ENCODE measurements around the gene VCX3B.
"Not testable (repeated sequence)": the region's sequence is repeated elsewhere in the genome, so short reads cannot be mapped to it uniquely, and the experiment has no call there.

VCX3B gene

DNA sequence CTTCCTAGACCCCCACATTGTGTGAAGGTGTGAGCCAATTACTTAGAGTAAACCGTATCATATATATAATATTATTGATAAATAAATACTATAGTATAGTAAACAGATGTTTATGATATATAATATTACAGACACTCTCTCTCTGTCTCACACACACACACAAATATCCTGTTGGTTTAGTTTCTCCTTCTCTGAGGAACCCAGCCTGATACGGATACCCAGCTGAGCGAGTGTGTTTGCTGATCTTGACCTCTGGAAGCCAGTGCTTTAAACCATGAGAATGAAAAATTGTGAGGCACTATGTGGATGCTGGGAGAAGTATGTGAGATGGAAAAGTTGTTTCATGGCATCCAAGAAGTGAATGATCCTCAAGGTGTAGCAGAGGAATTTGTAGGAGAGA, at the start of gene VCX3B:
Gene VCX3B, plus strand, starts transcription at position 301 of the 400 bp plus-strand sequence. CDS start 621 bp downstream, outside the sequence.
- DNase-seq (ENCODE audit: low read depth): not testable (repeated sequence)

DNA sequence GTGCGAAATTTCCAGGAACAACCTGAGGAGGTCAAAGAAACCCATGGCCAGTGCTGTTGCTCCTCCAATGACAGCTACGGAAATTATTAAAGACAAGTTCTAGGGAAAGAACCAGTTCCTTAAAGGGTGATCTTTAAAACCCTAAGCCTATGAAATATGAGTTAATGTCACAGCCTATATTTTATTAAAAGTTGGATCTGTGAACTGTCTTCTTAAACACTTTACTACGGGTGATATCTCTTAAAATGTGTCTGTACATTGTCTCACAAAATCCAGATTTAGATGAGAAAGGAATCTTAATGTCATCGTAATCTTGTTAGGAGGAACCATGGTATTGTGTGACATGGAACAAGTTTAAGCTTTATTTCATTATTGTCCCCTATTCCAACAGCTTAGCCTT, 46.3 kb upstream of the VCX3B start:
- no peak for DNase-seq (ENCODE audit: low read depth)

DNA sequence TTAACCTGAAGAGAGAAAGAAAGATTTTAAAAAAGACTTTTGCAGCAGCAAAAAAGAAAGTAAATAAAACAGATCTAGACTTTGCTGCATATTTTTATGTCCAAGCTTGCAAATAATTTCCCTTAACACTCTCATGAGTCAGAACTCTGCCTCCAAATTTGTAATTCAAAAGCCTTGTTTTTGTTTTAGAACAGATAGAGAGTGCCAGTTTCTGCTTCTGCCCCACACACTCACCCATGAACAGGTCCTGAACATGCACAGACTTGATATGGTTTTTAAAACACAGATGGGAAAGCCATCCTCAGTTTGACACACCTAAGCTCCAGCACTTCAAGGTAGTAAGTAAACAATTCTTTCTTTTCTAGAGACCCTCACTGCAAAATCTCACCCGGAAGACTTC, 39.7 kb upstream of the VCX3B start:
- no peak for DNase-seq (ENCODE audit: low read depth)

DNA sequence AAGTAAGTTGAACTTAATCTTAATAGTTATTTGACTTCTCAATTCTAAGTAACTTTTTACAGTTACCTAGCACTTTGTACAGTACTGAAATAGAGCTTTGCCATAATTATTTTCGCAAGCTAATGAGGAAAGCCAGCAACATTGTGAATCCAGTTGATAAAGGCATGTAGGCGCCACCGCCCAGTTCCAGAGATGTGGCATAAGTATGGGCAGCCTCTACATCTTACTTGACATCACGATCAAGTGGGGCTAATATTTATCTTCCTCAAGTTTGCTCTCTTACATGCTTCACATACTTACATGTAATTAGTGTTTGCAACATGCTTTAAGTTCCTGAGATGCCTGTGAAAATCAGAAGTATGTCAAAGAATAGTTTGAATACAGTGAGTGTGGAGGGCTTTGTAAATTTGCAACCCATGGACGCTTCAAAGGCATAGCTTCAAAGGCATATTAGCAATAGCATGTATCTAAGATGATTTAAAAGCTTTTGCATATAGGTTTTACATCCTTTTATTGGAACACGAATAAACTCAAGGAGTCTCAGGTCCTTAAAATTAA, 34.9 kb upstream of the VCX3B start:
- no peak for DNase-seq (ENCODE audit: low read depth)

DNA sequence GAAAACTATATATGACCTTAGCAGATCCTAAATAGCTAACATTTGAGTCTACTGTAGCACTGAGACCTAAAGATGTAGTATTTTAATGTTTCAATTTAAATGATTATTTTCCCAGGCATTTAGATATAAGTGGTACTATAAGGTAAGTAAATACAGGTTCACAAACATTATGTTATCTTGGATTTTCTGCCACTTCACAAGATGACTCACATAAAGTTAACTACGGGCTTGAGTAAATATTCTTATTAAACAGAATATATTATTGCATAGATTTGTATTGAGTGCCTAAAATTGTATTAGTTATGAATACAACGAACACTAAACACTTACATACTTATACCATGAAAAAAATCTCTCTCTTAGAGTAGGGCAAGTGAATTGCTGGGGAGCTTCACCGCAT, 34.2 kb upstream of the VCX3B start:
- DNase-seq (ENCODE audit: low read depth): no peak

DNA sequence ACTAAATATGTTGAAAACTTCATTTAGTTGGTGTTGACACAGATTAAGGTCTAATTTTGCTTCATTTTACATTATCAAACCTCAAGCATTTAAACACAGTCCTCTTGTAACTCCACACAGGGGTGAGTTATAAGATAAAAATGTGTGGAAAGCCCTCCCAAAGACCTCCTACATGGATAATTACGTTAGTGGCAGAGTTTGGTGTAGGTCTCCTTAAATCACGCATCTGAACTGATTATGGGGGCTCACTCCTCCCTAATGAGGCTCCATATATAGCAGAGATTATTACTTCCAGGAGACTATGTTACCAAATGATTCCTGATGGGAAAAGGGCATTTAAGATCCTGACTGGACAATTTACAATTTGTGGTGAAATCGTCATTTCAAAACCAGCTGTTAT, 32.2 kb upstream of the VCX3B start:
- DNase-seq (ENCODE audit: low read depth): no peak

DNA sequence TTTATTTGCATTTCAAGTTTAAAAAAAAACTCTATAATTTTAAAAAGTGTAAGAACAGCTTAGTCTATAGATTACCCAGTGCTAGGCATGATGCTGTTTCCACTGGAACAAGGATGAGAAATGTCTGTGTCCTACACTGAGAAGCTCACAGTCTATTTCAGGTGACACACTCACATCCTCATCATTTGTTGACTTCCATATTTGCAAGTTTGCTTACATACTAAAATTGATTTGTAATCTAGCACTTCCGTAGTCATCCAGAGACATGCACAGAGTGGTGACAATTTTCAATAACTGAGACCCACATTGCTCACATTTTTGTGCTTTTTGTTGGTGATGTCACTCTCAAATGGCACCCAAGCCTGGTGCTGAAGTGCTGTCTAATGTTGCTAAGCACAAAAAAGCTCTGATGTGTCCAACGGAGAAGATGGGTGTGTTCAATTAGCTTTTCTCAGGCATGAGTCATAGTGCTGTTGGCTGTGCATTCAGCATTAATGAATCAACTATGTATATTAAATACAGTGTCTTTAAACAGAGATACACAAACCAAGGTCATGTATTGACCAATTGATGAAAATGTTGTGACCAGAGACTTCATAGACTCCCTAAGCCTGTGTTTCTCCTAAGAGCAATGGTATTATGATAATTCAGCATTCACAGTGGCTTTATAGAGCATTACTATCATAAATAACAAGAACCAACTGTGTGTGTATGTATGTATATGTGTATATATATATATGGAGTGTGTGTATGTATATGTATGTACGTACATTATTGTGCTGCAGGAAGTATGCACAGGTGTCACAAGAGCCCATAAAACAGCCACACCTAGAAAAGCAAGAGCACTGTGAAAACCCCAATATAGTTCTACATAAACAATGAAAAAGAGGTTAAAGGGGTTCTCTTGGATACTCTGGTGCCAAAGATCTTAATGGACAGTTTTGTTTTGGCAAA, 31.2 kb upstream of the VCX3B start:
- no peak for DNase-seq (ENCODE audit: low read depth)

DNA sequence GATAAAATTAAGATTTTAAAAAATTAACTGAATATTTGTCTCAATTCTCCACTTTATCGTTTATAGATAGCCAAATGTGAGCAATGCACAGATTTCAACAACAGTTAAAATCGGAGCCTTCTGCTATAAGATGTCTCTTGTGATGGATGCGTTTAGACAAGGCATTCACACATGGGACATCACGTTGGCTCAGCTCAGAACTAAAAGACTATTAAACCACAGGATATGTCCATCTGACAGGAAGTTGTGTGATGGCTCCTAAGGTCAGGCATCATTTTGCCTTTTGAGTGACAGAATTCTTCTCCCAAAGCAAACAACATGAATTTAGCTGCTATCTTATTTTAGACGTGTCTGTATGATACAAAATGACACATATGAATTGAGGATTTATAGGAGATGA, 17.3 kb upstream of the VCX3B start:
- no peak for DNase-seq (ENCODE audit: low read depth)

DNA sequence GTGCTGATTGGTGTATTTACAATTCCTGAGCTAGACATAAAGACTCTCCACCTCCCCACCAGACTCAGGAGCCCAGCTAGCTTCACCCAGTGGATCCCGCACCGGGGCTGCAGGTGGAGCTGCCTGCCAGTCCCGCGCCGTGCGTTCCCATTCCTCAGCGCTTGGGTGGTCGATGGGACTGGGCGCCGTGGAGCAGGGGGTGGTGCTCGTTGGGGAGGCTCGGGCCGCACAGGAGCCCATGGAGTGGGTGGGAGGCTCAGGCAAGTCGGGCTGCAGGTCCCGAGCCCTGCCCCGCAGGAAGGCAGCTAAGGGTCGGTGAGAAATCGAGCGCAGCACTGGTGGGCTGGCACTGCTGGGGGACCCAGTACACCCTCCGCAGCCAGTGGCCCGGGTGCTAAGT, 12.3 kb upstream of the VCX3B start:
- DNase-seq (ENCODE audit: low read depth): not testable (repeated sequence)

DNA sequence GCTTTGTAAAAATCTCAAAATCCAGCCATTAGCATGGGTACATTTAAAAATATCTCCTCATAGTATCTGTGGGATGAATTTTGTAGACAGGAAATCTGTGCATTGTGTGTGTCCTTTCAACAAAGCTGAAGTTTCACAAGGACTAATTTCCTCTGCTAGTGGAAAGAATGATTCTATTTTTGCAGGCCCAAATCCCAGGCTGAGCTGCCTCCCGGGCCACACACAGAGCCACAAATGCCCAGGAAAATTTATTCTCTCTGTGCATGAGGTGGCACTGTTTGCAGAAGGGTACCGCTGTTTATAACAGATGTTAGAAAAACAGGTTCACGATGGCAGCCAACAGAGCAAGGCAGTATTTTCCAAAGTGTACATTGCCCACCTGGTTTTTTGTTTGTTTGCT, 11.0 kb upstream of the VCX3B start:
- no peak for DNase-seq (ENCODE audit: low read depth)

DNA sequence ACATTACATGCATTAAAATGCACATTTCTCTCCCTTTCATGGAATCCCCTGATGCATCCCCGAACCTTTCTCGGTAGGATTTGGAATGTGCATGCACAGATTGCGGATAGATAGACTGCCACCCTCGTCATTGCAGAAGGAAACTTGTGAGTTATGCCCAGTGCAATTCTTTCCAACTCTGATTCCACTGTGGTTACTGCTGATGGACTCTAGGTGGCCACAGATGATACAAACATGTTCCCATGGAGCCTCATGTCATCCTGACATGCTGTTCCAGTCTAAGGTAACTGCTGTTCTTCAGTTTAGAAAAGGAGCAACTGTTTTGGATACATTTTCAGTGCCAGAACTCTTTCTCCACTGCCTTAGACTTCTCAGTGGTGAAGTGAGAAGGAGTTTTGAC, 9.1 kb upstream of the VCX3B start:
- DNase-seq (ENCODE audit: low read depth): no peak

DNA sequence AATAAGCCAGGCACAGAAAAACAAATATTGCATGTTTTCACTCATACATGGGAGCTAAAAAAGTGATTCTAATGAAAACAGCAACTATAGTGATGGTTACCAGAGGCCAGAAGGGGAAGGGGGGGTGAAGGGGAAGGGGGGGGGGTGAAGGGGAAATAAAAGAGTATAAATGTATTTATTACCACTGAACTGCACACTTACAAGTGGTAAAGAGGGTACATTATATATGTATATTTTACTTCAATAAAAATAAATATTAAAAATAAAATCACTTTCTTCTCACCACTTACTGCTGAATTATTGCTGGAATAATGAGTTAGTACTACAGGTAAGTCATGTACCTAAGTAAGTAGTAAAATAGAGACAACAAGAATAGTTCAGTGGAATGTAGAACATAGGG, 2.1 kb upstream of the VCX3B start:
- no peak for DNase-seq (ENCODE audit: low read depth)

DNA sequence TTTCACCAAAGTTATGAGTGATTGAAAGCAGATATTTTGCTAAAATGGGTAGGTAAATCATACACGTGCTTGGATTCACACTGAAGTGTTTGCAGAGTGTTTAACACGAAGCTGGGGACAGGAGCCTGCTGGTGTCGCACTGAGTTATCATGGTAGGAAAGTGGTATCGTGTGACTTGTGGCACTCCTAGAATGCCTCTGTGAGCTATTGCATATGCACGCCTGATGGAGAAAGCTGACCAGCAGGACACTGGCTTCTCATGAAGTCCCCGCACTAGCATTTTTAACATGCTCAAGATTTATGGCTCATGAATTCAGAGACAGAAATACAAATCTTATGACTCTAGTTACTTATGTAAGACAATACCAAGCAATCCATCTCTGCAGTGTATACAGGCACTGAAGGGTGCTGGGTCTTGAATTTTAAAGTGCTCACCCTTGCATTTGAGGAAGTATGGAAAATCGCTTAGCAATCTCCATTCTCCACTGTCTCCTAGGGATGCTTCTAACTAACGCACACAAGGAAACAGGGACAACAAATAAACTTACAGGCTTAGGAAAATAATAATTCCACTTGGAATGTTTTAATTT, 19.8 kb downstream of the VCX3B start:
- DNase-seq (ENCODE audit: low read depth): no peak

DNA sequence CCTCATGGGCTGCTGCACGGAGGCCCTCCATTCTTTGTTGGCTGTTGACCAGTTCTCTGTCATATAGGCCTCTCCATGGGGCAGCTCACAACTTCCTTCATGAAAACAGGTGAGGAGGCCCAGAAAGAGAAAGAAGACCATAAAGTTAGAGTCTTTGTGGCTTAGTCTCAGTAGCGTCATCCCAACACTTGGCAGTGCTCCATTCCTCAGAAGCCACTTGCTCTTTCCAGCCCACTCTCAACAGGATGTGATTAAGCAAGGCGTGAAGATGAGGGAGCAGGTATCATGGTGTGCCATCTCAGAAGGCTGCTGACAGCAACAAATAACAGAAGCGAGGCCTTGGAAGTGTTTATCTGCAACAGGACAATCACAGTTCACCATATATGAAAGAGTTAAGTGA, 30.4 kb downstream of the VCX3B start:
- not testable (repeated sequence) for DNase-seq (ENCODE audit: low read depth)

DNA sequence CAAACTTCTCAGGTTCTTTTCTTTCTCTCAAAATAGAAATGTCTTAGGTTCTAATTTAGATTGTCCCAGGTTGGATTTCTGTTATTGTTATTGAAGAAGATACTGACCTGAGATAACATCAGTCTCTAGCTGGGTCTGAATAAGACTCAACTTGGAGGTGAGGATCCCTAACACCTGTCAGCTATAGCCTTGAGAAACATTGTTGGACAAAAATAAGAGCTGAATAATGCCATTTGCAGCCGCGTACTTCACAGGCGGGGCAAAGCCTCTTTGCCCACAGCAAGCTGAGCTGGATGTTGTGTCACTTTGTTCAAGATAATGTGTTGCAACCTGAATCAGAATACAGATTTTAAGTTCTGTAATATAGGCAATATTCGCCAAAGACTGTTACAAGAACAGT, 35.6 kb downstream of the VCX3B start:
- DNase-seq (ENCODE audit: low read depth): no peak

DNA sequence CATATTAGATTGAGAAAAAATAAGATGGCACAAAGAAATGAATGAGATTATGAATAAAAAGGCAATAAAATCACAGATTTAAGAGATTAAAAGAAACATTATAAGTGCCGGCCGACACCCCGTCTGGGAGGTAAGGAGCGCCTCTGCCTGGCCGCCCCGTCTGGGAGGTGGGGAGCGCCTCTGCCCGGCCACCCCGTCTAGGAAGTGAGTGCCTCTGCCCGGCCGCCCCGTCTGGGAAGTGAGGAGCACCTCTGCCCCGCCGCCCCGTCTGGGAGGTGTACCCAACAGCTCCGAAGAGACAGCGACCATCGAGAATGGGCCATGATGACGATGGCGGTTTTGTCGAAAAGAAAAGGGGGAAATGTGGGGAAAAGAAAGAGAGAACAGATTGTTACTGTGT, 37.5 kb downstream of the VCX3B start:
- DNase-seq (ENCODE audit: low read depth): not testable (repeated sequence)

DNA sequence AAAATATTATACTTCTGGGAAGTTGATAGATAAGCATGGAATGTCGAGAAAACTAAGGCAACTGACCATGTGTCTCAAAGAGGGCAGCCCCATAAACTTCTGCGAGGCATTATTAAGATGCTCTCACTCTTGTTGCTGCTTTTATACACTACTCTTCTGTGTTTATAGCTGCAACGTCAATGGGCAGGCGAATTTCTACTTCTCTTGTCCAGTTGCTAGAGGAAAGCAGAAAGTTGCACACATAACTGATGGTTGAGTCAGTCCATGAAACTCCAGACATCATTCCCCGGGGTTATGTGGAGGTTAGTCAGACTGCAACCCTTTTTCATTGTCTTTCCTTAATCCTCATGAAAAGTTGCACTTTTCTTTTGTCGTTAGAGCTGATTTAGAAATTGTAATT, 39.8 kb downstream of the VCX3B start:
- no peak for DNase-seq (ENCODE audit: low read depth)
